ENCODE data around the gene ZFAND6. TPM values are rescaled to one million over a fixed set of nuclear protein-coding genes. Genes with fewer than 3 reads are reported as not detected.

The ZFAND6 gene
- total and polyA plus RNA-seq, 2 experiments from 2014 or later: 104 to 187 TPM

GRCh38 chr15:80172401-80172800 lies 112.9 kb downstream of the ZFAND6 start:
- 61% methylated on average over 8 of the region's 8 CpGs for WGBS (ENCODE audit: low lambda C conversion rate, missing lambda C conversion rate)
- no peak for DNase-seq (ENCODE audit: low spot score)
- H3K4me2 ChIP-seq: no peak overlapping the region
- no peak overlapping the region for H2AFZ ChIP-seq
- no peaks in the 10 kb centered on the region for H3K9me3 ChIP-seq (ENCODE audit: low read depth)
- no peaks in the 10 kb centered on the region for H3K27me3 ChIP-seq
- no peaks in the 10 kb centered on the region for H4K20me1 ChIP-seq (ENCODE audit: insufficient read depth, poor library complexity, severe bottlenecking)
- no peak overlapping the region for H3K4me3 ChIP-seq
- H3K27ac ChIP-seq: no peak overlapping the region
- no peaks in the 10 kb centered on the region for H3K4me1 ChIP-seq (ENCODE audit: insufficient read depth)
- no peaks in the 10 kb centered on the region for H3K79me2 ChIP-seq
- H3K9me2 ChIP-seq (replicated peaks; ENCODE audit: insufficient read depth): no peaks in the 10 kb centered on the region
- H3K36me3 ChIP-seq (replicated peaks; ENCODE audit: insufficient read depth, low read depth): no peaks in the 10 kb centered on the region
- TF ChIP-seq EZH2phosphoT487 (IDR thresholded peaks at IDR 0.05; ENCODE audit: low read depth, severe bottlenecking, unreplicated experiment): no peak
- TF ChIP-seq EZH2 (IDR thresholded peaks at IDR 0.05; ENCODE audit: borderline replicate concordance): no peak
- no peak for TF ChIP-seq CTCF (IDR thresholded peaks at IDR 0.05; ENCODE audit: poor library complexity)

GRCh38 chr15:80173022-80173759 lies 113.7 kb downstream of the ZFAND6 start:
- H4K20me1 ChIP-seq (ENCODE audit: insufficient read depth, poor library complexity, severe bottlenecking): no peaks in the 10 kb centered on the region
- H3K79me2 ChIP-seq: no peaks in the 10 kb centered on the region
- no peak overlapping the region for H3K4me3 ChIP-seq
- peak; percentile 83 for DNase-seq (ENCODE audit: low spot score)
- TF ChIP-seq EZH2phosphoT487 (IDR thresholded peaks at IDR 0.05; ENCODE audit: low read depth, severe bottlenecking, unreplicated experiment) (no peak), CTCF (IDR thresholded peaks at IDR 0.05; ENCODE audit: poor library complexity) (peak; percentile 68)
- no peaks in the 10 kb centered on the region for H3K9me3 ChIP-seq (ENCODE audit: low read depth)
- 67% methylated on average over 10 of the region's 10 CpGs for WGBS (ENCODE audit: low lambda C conversion rate, missing lambda C conversion rate)
- no peaks in the 10 kb centered on the region for H3K4me1 ChIP-seq (ENCODE audit: insufficient read depth)
- no peak overlapping the region for H3K27ac ChIP-seq
- H3K27me3 ChIP-seq: no peaks in the 10 kb centered on the region
- no peaks in the 10 kb centered on the region for H3K36me3 ChIP-seq (replicated peaks; ENCODE audit: insufficient read depth, low read depth)
- H3K4me2 ChIP-seq: no peak overlapping the region
- H2AFZ ChIP-seq: no peak overlapping the region
- H3K9me2 ChIP-seq (replicated peaks; ENCODE audit: insufficient read depth): no peaks in the 10 kb centered on the region

GRCh38 chr15:80174017-80174746 lies 114.7 kb downstream of the ZFAND6 start:
- Histone ChIP-seq H3K4me2 (no peak overlapping the region), H3K27me3 (no peaks in the 10 kb centered on the region), H3K9me2 (replicated peaks; ENCODE audit: insufficient read depth) (no peaks in the 10 kb centered on the region), H3K4me1 (ENCODE audit: insufficient read depth) (no peaks in the 10 kb centered on the region), H4K20me1 (ENCODE audit: insufficient read depth, poor library complexity, severe bottlenecking) (no peaks in the 10 kb centered on the region), H3K36me3 (replicated peaks; ENCODE audit: insufficient read depth, low read depth) (no peaks in the 10 kb centered on the region), H3K79me2 (no peaks in the 10 kb centered on the region), H3K9me3 (ENCODE audit: low read depth) (no peaks in the 10 kb centered on the region), H3K27ac (no peak overlapping the region), H2AFZ (no peak overlapping the region), H3K4me3 (no peak overlapping the region)
- DNase-seq (ENCODE audit: low spot score): no peak
- 90% methylated on average over 11 of the region's 11 CpGs for WGBS (ENCODE audit: low lambda C conversion rate, missing lambda C conversion rate)
- TF ChIP-seq EZH2phosphoT487 (IDR thresholded peaks at IDR 0.05; ENCODE audit: low read depth, severe bottlenecking, unreplicated experiment) (no peak), CTCF (IDR thresholded peaks at IDR 0.05; ENCODE audit: poor library complexity) (no peak), EZH2 (IDR thresholded peaks at IDR 0.05; ENCODE audit: borderline replicate concordance) (no peak)
